Ectodermal cell (in vitro differentiated cells): ENCODE results near the gene CSTF2.

ENCODE experiments used
- H3K27ac ChIP-seq: 2 replicates; pipeline ENCODE4 v1.7.0; 2013; ENCODE audit warnings: mild to moderate bottlenecking, low read depth, low read length; ENCODE audit not compliant: insufficient read depth, poor library complexity, severe bottlenecking
- H3K27me3 ChIP-seq: 2 replicates; pipeline ENCODE4 v1.7.0; 2013; ENCODE audit warnings: mild to moderate bottlenecking, low read length; ENCODE audit not compliant: insufficient read depth, control insufficient read depth, poor library complexity, severe bottlenecking
- H3K36me3 ChIP-seq: one replicate; pipeline ENCODE4 v1.7.0; 2013; ENCODE audit warnings: low read length; ENCODE audit not compliant: control insufficient read depth, insufficient read depth
- H3K4me1 ChIP-seq: one replicate; pipeline ENCODE4 v1.7.0; 2013; ENCODE audit warnings: low read length; ENCODE audit not compliant: control insufficient read depth, insufficient read depth
- H3K4me3 ChIP-seq: 2 replicates; pipeline ENCODE4 v1.7.0; 2013; ENCODE audit warnings: low read depth, low read length, control low read depth; ENCODE audit not compliant: insufficient read depth
- H3K9me3 ChIP-seq: 2 replicates; pipeline ENCODE4 v1.7.0; 2013; ENCODE audit warnings: mild to moderate bottlenecking, low read length, moderate library complexity; ENCODE audit not compliant: control insufficient read depth
- WGBS, 2 experiments: methylation state at CpG; one replicate each; pipeline ENCODE4 v1.1.7; 2013; ENCODE audit warnings: missing lambda C conversion rate in 2 of 2; 5-methylcytosine and 5-hydroxymethylcytosine counted together

The CSTF2 gene

GRCh38 chrX:100870527-100870926, 50.3 kb downstream of the CSTF2 start:
- Histone ChIP-seq H3K9me3 (no peaks in the 10 kb centered on the region), H3K36me3 (no peaks in the 10 kb centered on the region), H3K27ac (no peak overlapping the region), H3K4me1 (no peaks in the 10 kb centered on the region), H3K27me3 (no peaks in the 10 kb centered on the region), H3K4me3 (no peak overlapping the region)
- WGBS, 2 experiments, result 86 to 91% methylated on average over 2 of the region's 5 CpGs

GRCh38 chrX:100871594-100872560, 51.7 kb downstream of the CSTF2 start:
- Histone ChIP-seq H3K4me3 (no peak overlapping the region), H3K4me1 (no peaks in the 10 kb centered on the region), H3K27me3 (no peaks in the 10 kb centered on the region), H3K36me3 (no peaks in the 10 kb centered on the region), H3K27ac (no peak overlapping the region), H3K9me3 (no peaks in the 10 kb centered on the region)
- WGBS, 2 experiments, result 91 to 95% methylated on average over 7 to 8 of the region's 9 CpGs

GRCh38 chrX:100874325-100874724, 54.1 kb downstream of the CSTF2 start, which contains the start of gene NOX1:
TSS of gene NOX1 (minus strand) at chrX:100874359. CDS start at chrX:100874139, 220 bp downstream.
- Histone ChIP-seq H3K27ac (no peak within 1 kb of the TSS), H3K9me3 (no peaks in the 10 kb centered on the region), H3K36me3 (no peaks in the 10 kb centered on the region), H3K4me3 (no peak within 1 kb of the TSS), H3K27me3 (no peaks in the 10 kb centered on the region), H3K4me1 (no peaks in the 10 kb centered on the region)
- 71 to 77% methylated on average over 2 of the region's 2 CpGs for WGBS, 2 experiments

- no peaks in the 10 kb centered on the region for H3K4me1 ChIP-seq
- no peak overlapping the region for H3K4me3 ChIP-seq
- no peak overlapping the region for H3K27ac ChIP-seq
- H3K9me3 ChIP-seq, result no peaks in the 10 kb centered on the region
- no peaks in the 10 kb centered on the region for H3K36me3 ChIP-seq
- 98 to 100% methylated on average over 1 to 2 of the region's 2 CpGs for WGBS, 2 experiments
- H3K27me3 ChIP-seq, result no peaks in the 10 kb centered on the region
Measured at GRCh38 chrX:100880368-100880767, 60.2 kb downstream of the CSTF2 start.

- Histone ChIP-seq H3K36me3 (no peaks in the 10 kb centered on the region), H3K27me3 (no peaks in the 10 kb centered on the region), H3K4me1 (no peaks in the 10 kb centered on the region), H3K27ac (no peak overlapping the region), H3K9me3 (no peaks in the 10 kb centered on the region), H3K4me3 (no peak overlapping the region)
- 40 to 73% methylated on average over 1 to 4 of the region's 4 CpGs for WGBS, 2 experiments
Measured at GRCh38 chrX:100883654-100884053, 63.5 kb downstream of the CSTF2 start.
